ENCODE data around the gene SLC7A9.

Gene SLC7A9

DNA sequence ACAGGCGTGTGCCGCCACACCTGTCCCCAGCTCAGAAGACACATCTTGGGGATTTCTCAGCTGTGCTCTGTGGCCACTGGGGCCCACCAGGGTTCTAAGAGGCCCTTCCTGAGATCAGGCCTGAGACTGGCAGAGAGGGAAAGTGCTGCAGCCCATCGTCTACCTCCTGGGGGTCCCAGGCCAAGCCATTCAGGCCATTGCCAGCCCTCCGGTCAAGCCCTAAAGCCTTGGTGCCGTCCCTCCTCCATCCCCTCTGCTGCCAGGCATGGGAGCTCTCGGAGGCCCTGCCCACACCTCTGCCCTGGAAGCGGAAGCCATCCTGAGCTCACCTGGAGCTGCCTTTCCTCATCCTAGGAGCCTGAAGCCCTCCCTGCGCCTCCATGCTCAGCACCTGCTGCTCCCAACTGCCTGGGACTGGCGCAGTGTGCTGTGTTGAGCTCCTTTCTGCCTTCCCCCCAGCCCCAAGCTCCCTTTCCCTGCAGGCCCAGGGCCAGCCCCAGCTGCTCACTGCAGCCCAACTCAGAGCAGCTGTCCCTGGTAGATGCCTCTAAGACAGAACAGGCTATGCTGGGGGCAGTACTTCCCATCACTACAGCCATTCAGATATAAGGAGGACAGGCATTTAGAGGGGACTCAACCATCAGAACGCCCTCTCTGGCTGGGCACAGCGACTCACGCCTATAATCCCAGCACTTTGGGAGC is 2.9 kb downstream of the SLC7A9 start:
- H3K27me3 ChIP-seq (ENCODE audit: control insufficient read depth, insufficient read depth, low read length): no peaks in the 10 kb centered on the region
- no peak overlapping the region for H3K27ac ChIP-seq
- no peaks in the 10 kb centered on the region for H3K4me1 ChIP-seq
- TF ChIP-seq, protein P1, sequence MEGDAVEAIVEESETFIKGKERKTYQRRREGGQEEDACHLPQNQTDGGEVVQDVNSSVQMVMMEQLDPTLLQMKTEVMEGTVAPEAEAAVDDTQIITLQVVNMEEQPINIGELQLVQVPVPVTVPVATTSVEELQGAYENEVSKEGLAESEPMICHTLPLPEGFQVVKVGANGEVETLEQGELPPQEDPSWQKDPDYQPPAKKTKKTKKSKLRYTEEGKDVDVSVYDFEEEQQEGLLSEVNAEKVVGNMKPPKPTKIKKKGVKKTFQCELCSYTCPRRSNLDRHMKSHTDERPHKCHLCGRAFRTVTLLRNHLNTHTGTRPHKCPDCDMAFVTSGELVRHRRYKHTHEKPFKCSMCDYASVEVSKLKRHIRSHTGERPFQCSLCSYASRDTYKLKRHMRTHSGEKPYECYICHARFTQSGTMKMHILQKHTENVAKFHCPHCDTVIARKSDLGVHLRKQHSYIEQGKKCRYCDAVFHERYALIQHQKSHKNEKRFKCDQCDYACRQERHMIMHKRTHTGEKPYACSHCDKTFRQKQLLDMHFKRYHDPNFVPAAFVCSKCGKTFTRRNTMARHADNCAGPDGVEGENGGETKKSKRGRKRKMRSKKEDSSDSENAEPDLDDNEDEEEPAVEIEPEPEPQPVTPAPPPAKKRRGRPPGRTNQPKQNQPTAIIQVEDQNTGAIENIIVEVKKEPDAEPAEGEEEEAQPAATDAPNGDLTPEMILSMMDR (IDR thresholded peaks at IDR 0.05): no peak
- H3K4me3 ChIP-seq (ENCODE audit: low read depth, low read length): no peak overlapping the region
- H3K4me2 ChIP-seq (ENCODE audit: low read length): no peak overlapping the region
- H3K79me2 ChIP-seq: no peaks in the 10 kb centered on the region
- H3K36me3 ChIP-seq (ENCODE audit: control insufficient read depth, insufficient read depth, low read length): no peaks in the 10 kb centered on the region
- no peak overlapping the region for H2AFZ ChIP-seq
- no peaks in the 10 kb centered on the region for H3K9me3 ChIP-seq (ENCODE audit: control insufficient read depth, low read length)
- H3K9ac ChIP-seq: no peak overlapping the region

DNA sequence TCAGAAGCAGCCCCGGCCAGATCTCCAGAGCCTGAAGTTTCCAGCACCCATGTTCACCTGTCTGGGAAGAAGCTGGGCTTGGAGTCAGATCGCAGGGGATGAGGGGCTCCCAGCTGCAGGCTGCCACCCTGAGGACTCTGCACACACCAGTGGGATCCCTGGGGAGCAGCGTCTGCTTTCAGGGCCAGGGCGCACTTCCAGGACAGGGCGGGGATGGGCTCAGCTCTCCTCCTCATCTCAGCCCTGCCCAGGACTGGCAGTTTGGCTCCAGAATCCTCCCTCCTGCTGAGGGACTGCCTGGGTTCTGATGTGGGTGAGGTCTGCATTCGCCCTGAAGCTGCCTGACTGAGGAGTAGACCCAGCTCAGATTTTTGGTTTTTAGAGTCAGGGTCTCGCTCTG is 3.5 kb downstream of the SLC7A9 start:
- H3K9ac ChIP-seq: no peak overlapping the region

DNA sequence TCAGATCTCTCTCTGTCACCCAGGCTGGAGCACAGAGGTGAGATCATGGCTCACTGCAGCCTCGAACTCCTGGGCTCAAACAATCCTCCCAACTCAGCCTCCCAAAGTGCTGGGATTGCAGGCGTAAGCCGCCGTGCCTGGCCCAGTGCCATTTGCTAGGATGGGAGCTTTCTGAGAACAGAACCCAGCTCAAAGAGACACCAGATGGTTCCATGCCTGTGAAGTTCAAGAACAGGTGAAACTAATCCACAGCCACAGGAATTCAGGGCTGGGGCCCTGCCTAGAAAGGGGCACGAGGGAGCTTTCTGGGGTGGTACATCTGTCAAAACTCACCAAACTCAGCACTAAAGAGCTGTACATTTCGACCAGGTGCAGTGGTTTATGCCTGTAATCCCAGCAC is 4.2 kb downstream of the SLC7A9 start:
- TF ChIP-seq, protein P1 (IDR thresholded peaks at IDR 0.05): no peak
- H3K79me2 ChIP-seq: no peaks in the 10 kb centered on the region
- no peak overlapping the region for H3K4me2 ChIP-seq (ENCODE audit: low read length)
- no peaks in the 10 kb centered on the region for H3K4me1 ChIP-seq
- H3K36me3 ChIP-seq (ENCODE audit: control insufficient read depth, insufficient read depth, low read length): no peaks in the 10 kb centered on the region
- H2AFZ ChIP-seq: no peak overlapping the region
- H3K27me3 ChIP-seq (ENCODE audit: control insufficient read depth, insufficient read depth, low read length): no peaks in the 10 kb centered on the region
- H3K9ac ChIP-seq: no peak overlapping the region
- no peak overlapping the region for H3K27ac ChIP-seq
- no peaks in the 10 kb centered on the region for H3K9me3 ChIP-seq (ENCODE audit: control insufficient read depth, low read length)
- H3K4me3 ChIP-seq (ENCODE audit: low read depth, low read length): no peak overlapping the region

More for the DNA sequence above, 3.5 kb downstream of the SLC7A9 start:
- Histone ChIP-seq H2AFZ (no peak overlapping the region), H3K9me3 (ENCODE audit: control insufficient read depth, low read length) (no peaks in the 10 kb centered on the region), H3K4me3 (ENCODE audit: low read depth, low read length) (no peak overlapping the region), H3K4me1 (no peaks in the 10 kb centered on the region), H3K4me2 (ENCODE audit: low read length) (no peak overlapping the region), H3K79me2 (no peaks in the 10 kb centered on the region), H3K27ac (no peak overlapping the region), H3K36me3 (ENCODE audit: control insufficient read depth, insufficient read depth, low read length) (no peaks in the 10 kb centered on the region), H3K27me3 (ENCODE audit: control insufficient read depth, insufficient read depth, low read length) (no peaks in the 10 kb centered on the region)
- TF ChIP-seq, protein P1 (IDR thresholded peaks at IDR 0.05): no peak

DNA sequence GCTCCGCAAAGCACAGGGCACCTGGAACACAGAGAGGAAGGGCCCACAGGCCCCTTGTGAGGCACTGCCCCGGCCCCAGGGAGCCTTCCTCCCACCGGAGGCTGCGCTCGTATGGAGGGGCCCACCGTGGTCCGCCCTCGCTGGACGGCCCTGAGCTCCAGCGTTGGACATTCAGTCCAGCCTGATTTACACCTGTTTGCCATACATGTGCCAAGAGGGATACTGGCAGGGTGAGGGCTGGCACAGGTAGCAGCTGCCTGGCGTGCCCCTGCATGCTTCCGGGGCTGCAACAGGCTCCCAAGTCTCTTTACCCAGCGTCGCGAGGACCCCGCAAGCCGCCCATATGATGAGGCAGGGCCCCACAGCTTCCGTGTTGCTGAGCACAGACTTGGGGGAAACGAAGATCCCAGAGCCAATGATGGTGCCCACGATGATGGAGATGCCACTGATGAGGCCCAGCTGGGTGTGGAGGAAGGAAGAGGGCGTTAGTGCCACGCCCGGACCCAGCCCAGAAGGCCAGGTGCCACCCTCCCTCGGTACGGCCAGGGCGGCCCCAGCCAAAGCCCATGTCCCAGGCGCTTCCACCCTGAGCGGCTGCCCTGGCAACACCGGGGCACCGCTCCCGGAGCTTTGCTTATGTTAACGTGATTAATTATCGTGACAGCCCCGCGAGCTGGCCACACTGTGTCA is 5.1 kb downstream of the SLC7A9 start:
- H3K4me3 ChIP-seq (ENCODE audit: low read depth, low read length): no peak overlapping the region
- H3K79me2 ChIP-seq: no peaks in the 10 kb centered on the region
- H2AFZ ChIP-seq: no peak overlapping the region
- H3K27ac ChIP-seq: no peak overlapping the region
- no peaks in the 10 kb centered on the region for H3K9me3 ChIP-seq (ENCODE audit: control insufficient read depth, low read length)
- no peaks in the 10 kb centered on the region for H3K36me3 ChIP-seq (ENCODE audit: control insufficient read depth, insufficient read depth, low read length)
- H3K4me2 ChIP-seq (ENCODE audit: low read length): no peak overlapping the region
- TF ChIP-seq, protein P1 (IDR thresholded peaks at IDR 0.05): no peak
- H3K4me1 ChIP-seq: no peaks in the 10 kb centered on the region
- H3K9ac ChIP-seq: no peak overlapping the region
- no peaks in the 10 kb centered on the region for H3K27me3 ChIP-seq (ENCODE audit: control insufficient read depth, insufficient read depth, low read length)
